ENCODE measurements around the gene LRRTM2.

DNA sequence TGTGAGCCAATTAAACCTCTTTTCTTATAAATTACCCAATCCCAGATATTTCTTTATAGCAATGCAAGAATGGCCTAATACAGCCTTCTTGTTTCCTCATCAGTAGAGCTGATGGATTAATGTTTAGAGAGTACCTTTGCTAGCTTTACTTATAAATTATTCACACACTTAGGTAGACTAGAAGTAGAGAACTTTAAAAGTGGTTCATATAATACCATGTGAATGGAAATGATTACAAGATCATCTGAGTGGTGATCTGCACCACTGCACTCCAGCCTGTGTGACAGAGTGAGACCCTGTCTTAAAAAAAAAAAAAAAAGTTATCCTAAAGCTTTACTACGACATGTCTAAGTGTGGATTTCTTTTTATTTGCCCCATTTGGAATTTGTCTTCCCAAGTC is 23.2 kb upstream of the LRRTM2 start:
- TF ChIP-seq CTCF (IDR thresholded peaks at IDR 0.05), result no peak
- no peak for TF ChIP-seq POLR2A (IDR thresholded peaks at IDR 0.05)

Data from testis (tissue), 2 donors.